Stimulated activated CD4-positive, alpha-beta T cell treated with anti-CD3 and anti-CD28 coated beads, Interleukin-12 subunit alpha, Interleukin-12 subunit beta, amount 100 ng/mL, for 48 hours (primary cell): ENCODE data around the gene LANCL2.

Experiments used
- DNase-seq, 3 donors: peaks; one replicate each; pipeline ENCODE4 v3.0.0-alpha.2; 2020; ENCODE audit warnings: low read depth in 2 of 3, low spot score in 1 of 3

LANCL2 gene

DNA sequence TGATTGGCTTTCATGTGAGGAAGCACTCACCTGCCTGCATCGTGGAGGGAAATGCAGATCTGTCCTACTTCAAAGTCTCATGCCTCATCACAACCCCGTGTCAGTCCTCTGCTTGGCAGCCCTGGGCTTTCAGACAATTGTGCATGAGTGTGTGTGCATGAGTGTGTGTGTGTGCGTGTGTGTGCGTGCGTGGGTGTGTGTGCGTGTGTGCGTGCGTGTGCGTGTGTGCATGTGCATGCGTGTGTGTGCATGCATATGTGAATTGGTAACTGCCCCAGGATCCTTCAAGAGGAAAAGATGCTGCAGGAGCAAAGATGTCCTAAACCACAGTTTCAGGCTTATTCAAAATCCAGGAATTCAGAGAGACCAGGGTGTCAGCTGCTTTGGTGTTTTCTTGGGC lies 71.3 kb downstream of the LANCL2 start:
- no peak for DNase-seq

DNA sequence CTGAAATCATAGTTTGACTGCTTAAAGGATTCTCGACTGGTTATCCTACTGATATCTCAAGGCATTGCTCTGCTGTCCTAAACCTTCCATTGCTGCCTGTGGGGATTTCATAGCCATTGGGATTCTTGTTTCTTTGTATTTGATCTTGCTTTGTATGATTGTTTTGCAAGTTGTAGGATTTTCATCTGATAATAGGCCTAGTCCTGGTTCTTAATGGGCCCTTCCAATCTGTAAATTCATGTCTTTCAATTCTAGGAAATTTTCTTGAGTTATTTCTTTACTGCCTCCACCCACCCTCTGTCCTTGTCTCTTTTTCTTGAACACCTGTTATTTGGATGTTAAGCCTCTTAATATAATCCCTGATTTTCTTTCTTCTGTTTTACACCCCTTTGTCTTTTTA lies 72.2 kb downstream of the LANCL2 start:
- no peak for DNase-seq

DNA sequence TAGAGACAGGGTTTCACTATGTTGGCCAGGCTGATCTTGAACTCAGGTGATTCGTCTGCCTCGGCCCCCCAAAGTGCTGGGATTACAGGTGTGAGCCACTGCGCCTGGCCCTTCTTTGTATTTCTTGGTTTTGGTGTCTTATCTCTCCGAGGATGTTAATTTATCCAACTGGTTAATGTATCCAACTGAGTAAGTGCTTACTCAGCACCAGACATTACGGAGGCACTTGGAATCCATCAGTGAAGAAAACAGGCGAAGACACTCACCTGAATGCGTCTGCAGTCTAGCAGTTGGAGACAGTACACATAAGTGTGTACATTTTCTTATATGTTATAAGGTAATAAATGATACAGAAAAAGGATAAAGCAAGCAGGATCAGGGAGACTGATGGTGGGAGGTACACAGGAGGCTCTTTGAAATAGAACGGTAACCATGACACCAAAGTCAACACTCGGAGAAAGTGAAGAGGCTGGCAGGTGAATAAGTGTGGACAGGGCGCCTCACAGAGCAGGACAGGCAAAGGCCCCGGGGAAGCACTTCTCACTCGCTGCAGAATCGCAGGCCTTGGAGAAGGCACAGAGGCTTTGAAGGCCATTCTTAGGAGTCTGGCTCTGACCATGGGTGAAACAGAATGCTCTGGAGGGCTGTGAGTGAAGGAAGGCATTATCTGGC lies 73.1 kb downstream of the LANCL2 start:
- DNase-seq, result no peak

DNA sequence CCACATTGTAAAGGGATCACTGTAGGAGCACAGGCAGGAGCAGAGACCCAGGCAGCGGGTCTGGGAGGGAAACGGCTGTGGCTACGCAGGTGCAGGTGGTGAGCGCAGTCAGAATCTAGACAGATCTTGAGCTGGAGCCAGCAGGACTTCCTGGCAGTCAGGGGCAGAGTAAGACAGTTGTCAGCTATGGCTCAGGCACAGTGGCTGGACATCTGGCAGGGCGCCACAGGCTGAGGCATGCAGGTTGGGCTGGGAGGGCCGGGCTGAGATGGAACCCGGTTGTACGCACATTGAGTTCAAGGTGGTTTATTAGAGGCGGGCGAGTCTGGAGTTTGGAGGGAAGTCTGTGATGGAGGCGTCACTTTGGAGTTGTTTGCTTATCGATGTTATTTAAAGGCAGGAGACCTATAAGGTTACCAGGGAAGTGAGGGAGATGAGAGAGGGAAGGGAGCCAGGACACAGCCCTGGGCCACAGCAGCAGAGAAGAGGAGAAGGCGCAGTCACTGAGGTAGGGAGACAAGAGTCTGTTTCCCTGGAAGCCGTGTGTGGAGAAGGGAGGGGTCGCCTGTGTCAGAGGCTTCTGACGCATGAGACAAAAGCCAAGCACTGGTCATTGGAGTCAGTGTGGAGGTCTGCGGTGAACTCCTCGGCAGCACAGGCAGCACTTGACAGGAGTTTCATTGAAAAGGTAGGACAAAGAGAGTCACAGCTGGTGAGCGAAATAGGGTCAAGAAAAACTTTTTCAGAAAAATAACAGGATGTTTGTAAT lies 73.8 kb downstream of the LANCL2 start:
- DNase-seq, result no peak

DNA sequence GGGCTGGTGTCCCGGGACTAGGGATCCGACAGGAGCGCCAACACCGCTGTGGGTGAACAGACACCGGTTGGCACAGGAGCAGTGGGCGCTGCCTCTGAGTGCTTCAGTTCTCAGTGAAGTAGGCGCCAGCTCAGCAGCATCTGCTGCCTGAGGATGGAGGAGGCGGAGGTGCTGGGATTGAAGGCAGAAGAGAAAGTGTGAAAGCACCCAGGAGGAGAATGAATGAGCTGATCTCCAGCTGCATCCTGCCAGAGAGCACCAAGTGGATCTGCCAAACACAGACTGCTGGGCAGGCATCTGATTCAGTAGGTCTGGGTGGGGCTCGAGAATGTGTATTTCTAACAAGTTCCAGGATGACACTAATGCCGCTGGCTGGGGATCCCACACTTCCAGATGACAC lies 74.5 kb downstream of the LANCL2 start:
- no peak for DNase-seq

DNA sequence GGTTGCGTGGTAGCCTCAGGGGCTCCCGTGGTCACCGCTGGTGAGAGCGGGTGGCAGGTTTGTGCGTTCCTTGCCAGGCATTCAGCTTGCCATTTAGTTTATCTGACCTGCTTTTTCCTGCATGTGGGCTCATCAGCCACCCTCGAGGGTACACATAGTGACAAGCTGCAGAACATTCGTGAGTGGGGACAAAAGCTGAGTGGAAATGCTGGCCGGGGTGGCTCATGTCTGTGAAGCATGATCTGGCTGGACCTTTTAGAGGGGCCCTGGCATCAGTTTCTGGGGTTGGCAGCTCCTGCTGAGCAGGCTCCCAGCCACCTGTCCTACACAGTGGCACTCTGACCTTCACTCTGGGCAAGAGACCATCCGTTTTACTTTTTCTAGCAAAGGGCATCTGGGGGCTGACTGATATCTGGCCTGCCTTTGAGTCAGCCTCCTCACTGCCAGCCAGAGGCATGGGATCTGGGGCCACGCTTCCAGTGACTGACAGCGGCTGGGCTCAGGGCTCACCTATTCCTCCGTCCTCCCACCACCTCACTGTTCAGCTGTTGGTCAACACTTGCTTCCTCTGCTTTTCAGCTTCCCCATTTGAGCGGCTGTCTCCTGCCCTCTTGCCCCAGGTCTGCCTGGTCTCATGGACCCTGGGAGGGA lies 75.0 kb downstream of the LANCL2 start:
- DNase-seq, result no peak

DNA sequence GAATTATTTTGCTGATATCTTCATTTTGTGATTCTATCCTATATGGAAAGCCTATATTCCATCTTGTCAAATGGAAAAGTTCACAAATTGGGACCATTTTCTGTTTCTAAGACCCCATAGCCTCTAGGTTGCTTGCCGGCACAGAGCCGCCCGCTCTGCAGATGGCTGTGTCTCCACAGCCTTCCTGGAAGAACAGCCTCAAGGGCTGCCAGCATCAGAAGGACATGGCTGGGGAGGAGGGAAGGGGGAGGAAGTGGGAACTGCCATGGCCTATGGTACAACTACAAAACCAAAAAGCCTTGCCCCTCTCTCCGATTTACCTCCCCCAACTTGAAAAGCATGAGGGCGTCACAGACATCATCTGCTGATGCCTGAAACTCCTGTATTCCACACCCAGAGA lies 75.9 kb downstream of the LANCL2 start:
- DNase-seq, result no peak

DNA sequence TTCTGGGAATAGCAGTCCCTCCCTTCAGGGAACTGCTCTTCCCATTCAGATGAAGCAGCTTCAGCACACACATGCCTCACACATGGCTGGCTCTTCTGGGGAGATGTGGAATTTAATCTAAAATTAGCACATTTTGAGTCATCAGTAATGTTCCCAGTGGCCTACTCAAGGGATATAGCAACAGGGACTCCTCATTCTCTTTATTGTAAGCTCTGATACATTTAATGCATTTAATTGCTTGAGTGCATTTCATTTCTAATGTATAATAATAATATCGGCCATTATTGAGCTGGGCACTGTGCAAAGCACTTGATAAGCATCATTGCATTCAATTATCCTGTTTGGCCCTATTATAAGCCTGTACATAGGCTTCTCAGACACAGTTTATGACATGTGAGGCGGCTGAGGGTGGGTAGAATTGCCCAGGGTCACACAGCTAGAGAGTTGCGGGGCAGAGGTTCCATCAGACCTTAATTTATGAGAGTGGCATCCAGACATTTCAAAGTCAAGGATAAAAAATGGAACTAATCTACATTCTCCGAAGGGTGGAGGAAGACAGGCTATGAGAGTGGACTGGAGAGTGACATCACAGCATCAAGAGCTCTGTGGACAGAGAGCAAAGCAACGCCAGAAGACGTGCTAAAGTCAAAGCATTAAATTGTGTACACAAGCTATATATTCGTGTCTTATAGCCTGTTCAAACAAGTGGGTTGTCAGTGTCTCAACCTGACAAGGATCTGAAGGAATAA lies 76.8 kb downstream of the LANCL2 start:
- no peak for DNase-seq

DNA sequence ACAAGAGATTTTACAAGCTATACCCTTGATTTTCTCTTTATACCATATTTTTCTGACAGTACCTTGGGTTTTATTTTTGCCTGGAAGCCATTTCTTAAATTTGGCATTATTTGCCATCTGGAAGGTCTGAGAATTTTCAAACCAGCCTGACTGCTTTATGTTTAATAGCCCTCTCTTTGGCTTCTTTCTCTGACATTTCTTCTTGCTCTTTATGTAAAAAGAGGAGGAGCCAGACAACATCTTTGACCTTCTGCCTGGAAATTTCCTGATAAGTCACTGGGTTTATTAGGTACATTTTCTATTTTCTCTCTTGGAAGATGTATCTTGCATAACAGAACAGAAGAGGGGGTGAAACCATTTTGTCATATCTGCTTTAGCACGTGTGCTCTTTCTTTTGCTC lies 79.6 kb downstream of the LANCL2 start:
- DNase-seq, result no peak

DNA sequence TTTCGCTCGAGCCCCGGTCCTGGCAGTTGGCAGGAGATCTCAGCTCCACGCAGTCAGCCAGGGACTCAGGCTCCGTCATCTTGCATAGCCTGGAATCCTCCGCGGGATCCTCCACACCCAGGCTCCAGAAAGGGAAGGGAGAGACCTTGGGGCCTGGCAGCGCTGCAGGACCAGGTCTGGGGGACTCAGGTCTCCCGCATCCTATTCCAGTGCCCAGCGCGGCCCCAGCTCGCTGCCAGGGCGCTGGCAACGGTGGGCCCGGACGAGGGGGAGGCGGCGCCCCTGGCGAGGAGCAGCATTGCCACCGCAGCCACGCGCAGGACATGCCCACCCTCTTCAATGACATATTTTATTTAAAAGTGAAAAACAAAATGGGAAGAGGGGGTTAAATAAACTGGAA lies 83.4 kb downstream of the LANCL2 start:
- no peak for DNase-seq

DNA sequence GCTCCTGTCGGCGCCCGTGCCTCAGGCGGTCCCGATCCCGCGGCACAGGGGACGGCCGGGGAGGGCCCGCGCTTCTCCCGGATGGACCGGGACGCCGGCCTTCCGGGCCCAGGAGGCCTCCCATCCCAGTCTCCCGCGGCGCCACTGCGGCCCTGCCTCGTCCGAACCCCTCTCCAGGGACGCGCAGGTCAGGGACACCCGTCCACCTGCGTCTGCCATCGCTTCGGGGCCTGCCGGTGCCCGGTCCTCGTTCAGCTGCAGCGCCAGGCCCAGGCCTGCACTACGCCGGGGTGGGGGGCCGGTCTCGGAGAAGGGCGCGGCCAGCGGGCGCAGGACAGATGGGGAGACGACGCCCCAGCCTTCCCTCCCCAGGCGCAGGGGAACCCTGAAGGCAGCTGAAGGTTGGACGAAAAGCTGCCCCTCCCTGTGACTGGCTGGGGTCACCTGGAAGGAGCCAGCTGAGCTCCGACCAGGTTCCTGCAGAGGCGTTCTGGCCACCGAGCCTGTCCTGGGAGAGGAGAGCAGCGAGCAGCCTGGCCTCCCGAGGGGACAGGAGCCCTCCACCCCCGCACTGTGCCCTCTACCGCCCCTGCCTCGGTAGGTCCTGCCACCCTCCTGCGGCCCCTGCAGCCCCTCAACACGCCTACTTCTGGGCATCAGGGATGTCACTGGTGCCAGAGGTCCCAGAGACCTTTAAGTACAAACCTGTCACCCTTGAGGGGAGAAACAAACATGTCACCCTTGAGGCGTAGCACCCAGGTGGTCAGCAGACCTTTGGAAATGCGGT lies 84.3 kb downstream of the LANCL2 start:
- no peak for DNase-seq

DNA sequence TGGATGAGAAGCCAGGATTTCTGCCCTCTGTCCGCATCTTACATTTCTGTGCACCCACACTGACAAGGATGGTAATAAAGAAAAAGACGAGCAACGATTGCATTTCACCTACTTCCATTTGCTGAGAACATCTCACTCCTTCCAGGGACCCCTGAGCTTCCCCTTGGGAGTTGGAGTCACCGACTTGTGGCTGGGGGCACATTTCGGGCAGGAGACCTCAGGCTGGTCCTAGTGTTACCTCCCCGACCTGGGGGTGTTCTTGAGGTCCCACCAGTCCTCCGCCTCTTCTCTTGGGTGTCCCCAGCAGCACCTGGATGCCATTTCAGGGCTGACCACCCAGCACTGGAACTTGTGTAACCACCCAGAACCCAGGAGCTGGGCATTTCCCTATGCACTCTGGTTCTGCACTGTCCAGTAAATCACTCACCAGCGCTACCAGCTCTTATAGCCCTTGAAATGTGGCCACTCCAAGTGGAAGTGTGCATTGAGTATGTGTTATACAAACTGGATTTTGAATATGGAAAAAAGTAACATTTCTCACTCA lies 84.9 kb downstream of the LANCL2 start:
- no peak for DNase-seq

DNA sequence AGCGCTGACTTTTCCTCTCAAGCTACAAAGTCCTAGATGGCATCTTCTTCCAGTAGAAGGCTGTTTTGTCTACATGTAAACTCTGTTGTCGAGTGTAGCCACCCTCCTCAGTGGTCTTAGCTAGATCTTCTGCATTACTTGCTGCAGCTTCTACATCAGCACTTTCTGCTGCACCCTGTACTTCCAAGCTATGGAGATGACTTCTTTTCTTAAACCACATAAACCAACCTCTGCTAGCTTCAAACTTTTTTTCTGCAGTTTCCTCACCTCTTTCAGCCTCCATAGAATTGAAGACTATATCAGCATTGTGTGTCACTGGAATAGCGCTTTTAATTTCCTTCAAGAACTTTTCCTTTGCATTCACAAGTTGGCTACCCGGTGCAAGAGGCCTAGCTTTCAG lies 87.8 kb downstream of the LANCL2 start:
- DNase-seq, result no peak

DNA sequence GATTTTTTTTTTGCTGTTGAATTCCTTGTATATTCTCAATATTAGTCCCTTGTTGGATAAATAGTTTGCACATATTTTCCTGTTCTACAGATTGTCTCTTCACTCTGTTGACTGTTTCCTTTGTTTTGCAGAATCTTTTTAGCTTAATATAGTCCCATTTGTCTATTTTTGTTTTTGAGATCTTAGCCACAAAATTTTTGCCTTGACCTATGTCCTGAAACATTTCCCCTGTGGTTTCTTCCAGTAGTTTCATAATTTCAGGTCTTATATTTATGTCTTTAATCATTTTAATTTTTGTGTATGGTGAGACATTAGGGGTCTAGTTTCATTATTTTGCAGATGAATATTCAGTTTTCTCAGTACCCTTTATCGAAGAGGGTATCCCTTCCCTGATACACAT lies 92.7 kb downstream of the LANCL2 start:
- no peak for DNase-seq

DNA sequence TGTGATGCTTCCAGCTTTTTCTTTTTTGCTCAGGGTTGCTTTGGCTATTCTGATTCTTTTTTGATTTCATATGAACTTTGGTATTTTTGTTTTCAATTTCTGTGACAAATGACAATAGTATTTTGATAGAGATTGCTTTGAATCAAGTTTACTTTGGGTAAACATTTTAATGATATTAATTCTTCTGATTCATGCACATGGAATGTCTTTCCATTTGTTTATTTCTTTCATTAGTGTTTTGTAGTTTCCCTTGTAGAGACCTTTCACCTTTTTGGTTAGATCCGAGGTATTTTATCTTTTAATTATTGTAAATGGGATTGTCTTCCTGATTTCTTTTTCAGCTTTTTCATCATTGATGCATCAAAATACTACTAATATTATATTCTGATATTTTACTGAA lies 93.2 kb downstream of the LANCL2 start:
- no peak for DNase-seq

DNA sequence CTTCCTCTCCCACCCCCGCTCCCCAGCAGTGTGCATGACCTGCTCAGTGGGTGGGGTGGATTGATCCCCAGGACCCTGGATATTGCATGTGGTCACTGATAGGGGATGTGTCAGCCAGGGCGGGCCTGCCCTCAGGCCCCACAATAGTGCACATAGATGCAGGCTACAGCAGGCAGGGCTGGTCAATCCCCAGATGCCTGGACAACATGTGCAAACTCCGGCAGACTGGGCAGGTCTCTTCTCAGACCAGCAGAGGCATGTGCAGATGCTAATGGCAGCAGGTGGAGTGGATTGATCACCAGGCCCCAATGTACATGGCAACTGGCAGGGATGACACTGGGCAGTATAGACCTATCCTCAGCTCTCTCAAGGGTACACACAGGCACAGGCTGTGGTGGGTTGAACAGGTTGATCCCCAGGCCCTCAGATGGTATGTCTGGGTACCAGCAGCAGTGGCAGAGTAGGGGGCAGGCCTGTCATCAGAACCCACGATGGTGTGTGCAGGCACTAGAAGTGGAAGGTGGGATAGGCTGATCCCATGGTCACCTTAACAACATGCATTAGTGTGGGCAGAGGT lies 98.6 kb downstream of the LANCL2 start:
- DNase-seq, result no peak

DNA sequence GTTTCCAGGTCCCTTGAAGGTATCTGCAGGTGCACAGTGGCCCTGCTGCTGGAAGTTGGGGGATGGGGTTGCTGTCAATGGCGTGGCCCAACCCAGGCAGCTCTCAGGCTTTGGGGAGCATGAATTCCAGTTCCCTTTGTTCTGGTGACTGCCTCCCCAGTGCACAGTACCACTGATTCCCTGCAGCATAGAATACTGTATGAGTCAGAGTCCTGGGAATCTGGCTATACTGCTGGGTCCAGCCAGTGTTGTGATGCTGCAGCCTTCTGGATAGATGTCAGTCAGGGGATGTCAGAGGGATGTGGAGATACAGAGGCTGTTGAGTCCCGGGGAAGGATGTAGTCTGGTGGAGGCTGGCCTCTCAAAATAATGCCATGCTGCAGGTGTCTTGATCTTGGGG lies 99.3 kb downstream of the LANCL2 start:
- DNase-seq, result no peak

DNA sequence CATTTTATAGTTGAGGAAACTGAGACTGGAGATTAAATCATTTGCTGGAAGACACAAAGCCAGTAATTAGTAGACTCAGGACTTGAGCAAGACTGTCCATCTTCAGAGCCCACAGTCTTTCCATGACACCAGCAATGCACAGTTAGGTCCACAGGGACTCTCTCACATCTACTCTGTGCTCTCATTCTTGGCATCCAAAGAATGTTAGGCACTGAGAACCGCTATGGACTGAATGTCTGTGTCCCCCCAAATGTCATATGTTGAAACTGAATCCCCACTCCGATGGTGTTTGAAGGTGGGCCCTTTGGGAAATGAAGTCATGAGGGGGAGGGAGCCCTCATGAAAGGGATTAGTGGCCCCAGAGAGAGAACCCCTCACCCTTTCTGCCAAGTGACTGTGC lies 100.6 kb downstream of the LANCL2 start:
- no peak for DNase-seq

DNA sequence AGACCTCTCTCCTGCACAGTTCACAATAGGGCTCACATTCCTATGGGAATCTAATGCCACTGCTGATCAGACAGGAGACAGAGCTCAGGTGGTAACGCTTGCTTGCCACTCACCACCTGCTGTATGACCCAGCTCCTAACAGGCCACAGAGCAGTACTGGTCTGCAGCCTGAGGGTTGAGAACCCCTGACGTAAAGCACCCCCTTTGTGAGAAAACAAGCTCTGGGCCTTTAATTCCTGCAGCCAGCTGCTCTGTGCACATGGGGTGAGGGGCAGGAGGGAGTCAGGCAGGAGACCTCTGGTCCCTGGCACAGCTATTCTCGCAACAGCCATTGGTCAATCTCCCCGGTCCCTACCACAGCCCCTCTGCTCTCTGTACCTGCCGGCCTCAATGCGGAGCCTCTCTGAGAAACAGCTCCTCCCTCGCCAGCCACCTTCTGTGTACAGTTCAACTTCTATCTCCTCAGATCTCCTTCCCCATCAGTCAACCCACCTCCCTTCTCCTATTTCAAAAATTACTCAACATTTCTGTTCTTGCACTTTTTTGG lies 102.0 kb downstream of the LANCL2 start:
- DNase-seq, result no peak

DNA sequence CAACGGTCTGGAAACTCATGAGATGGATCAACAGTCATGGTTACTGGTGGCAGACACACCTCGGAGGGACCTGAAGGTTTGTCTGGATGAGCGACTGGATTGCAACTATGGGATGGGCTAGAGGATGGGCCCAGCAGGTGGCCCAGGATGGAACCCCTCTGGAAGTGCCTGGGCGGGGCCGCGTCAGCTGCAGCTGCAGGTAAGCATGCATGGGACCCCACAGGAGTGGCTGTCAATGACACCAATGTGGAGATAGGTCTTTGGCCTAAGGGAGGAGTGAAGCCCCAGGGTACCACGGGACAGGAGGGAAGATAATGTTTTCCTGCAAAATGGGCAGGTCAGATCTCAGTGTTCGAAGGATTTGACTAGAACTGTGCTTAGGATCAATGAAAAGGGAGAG lies 103.4 kb downstream of the LANCL2 start:
- no peak for DNase-seq
